Glomerular endothelial cell (primary cell): ENCODE measurements around the gene SRC. TPM values are rescaled to one million over a fixed set of nuclear protein-coding genes. Genes with fewer than 3 reads are reported as not detected.
"Not testable (repeated sequence)": the region's sequence is repeated elsewhere in the genome, so short reads cannot be mapped to it uniquely, and the experiment has no call there.

Experiments used
- DNase-seq: peaks from one replicate; pipeline ENCODE4 v3.0.0-alpha.2; 2011; ENCODE audit warnings: low read depth, low spot score; ENCODE audit errors: extremely low read depth
- total RNA-seq: library from RNA; depleted of rRNA; stranded (reverse); fragments of >200 nt; gene quantifications from 2 replicates; pipeline ENCODE4 v1.2.3, GENCODE V29; 2015

The SRC gene
- total RNA-seq, 1 donor from 2014 or later = 20.7 TPM

GRCh38 chr20:37361336-37361735 lies 15.4 kb downstream of the SRC start:
- DNase-seq = no peak

GRCh38 chr20:37362231-37362792 lies 16.4 kb downstream of the SRC start:
- no peak for DNase-seq

- DNase-seq = no peak
These were observed 16.9 kb downstream of the SRC start for GRCh38 chr20:37362821-37363220.

GRCh38 chr20:37363221-37364012 lies 17.5 kb downstream of the SRC start:
- DNase-seq = no peak

GRCh38 chr20:37364013-37364926 lies 18.3 kb downstream of the SRC start:
- DNase-seq = no peak

GRCh38 chr20:37364927-37365272 lies 19.0 kb downstream of the SRC start:
- DNase-seq = no peak

GRCh38 chr20:37365760-37366638 lies 20.1 kb downstream of the SRC start:
- DNase-seq = no peak

- DNase-seq = no peak
These were observed 20.8 kb downstream of the SRC start for GRCh38 chr20:37366743-37367142.

- no peak for DNase-seq
These were observed 23.9 kb downstream of the SRC start for GRCh38 chr20:37369846-37370245.

- DNase-seq = not testable (repeated sequence)
These were observed 25.9 kb downstream of the SRC start for GRCh38 chr20:37371845-37372244.

- no peak for DNase-seq
These were observed 26.5 kb downstream of the SRC start for GRCh38 chr20:37372441-37372840.

- DNase-seq = no peak
These were observed 27.2 kb downstream of the SRC start for GRCh38 chr20:37373020-37373598.

GRCh38 chr20:37375227-37375626 lies 29.3 kb downstream of the SRC start:
- DNase-seq = no peak

- DNase-seq = no peak
These were observed 30.4 kb downstream of the SRC start for GRCh38 chr20:37376324-37376723.

- no peak for DNase-seq
These were observed 30.9 kb downstream of the SRC start for GRCh38 chr20:37376791-37377190.

- no peak for DNase-seq
These were observed 31.6 kb downstream of the SRC start for GRCh38 chr20:37377346-37378081.

- DNase-seq = no peak
These were observed 32.5 kb downstream of the SRC start for GRCh38 chr20:37378420-37378784.

GRCh38 chr20:37378785-37379598 lies 33.1 kb downstream of the SRC start:
- no peak for DNase-seq
